HG03521 (cell line): ENCODE results near the gene CHCHD3.
"Not testable (repeated sequence)": the region's sequence is repeated elsewhere in the genome, so short reads cannot be mapped to it uniquely, and the experiment has no call there.

Source experiments
- ATAC-seq: cut with Tn5 transposase; IDR thresholded peaks from one replicate; pipeline ENCODE4 v1.9.1; 2021; ENCODE audit warnings: mild to moderate bottlenecking, moderate library complexity; ENCODE audit not compliant: unreplicated experiment

Gene CHCHD3

DNA sequence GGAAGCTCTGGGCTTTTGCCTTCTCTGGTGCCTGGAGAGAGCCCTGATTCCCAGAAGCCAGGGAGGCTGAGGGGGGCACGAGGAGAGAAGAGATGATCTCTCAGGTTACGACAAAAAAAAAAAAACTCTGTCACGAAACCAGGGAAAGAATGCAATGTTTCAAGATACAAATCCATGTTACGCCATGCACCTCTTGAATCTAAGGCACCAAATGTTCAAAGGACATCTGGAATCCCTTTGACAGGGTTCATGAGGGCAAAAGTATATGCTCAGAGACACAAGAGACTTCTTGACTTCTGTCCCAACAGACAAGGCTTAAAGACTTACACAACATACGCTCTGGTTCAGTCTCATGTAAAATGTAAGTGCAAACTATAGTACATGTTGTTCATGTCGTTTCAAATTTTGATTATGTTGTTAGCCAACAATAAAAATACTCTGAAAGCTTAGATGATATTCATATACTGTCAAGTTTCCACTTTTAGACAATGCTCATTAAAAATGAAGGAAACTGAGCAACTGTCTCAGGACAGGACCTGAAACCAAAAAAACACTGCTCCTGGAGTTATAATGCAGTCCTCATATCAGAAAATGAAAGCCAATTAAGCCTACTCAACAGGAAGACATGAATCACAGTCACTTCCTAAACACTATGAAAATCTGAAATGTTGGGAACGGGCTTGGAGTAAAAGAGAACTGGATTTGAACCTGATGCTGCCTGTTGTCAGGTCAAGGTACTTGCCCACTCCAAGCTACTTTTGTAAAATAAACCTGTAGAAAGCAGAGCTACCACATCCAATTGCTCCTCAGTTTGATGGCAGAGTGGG lies 72.3 kb downstream of the CHCHD3 start:
- no peak for ATAC-seq

DNA sequence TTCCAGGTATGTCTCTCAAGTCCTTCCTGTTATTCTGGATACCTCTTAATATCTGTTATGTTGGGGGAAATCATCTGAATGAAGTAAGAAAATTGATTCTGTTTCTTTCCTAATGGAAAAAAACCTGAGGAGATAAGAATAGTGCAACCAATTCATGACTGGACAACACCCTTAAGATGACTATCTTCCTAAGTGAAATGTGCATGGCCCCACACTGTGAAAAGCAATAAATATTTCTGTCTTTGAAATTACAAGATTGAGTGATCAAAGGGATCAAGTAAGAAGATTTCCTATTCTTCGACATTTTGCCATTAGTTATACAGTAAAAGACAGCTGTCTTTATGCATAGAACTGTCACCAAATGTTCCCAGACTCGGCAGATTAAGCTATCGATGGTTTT lies 73.9 kb downstream of the CHCHD3 start:
- ATAC-seq: no peak

DNA sequence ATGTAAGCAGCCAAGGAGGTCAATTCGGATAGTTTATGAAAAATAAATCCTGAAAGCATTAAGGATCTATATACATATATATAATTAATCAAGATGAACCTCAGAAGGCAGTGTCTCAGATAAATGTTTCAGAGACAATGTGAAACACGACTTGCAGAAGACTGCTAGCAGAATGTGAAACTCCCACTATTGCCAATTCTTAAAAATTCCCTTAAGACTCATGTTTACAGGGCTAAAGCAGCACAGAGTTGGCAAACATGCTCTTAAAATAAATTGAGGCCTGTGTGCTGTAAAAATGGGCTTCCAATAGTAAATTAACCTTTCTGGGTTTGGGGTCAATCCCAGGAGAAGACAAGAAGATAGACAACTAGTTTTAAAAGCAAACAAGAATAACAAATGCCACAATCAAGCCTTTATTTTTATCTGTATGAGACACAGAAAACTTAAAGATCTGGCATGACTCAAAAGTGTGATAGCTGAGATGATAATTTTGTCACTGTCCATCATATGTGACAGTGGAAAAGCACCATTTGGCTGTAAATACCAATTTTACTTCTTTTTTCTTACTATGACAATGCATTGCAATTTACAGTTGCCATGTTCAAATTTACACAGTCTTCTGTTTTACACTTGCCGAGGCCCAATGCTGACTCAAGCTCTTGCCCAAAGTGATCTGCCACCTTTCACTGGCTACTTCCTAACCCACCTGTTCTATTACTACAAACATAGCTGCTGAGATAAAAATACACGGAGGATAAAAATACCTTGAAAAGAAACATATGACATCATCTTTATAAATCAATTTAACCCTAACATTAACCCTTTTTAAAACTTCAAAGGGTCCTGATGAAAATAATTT lies 78.6 kb downstream of the CHCHD3 start:
- ATAC-seq: no peak

DNA sequence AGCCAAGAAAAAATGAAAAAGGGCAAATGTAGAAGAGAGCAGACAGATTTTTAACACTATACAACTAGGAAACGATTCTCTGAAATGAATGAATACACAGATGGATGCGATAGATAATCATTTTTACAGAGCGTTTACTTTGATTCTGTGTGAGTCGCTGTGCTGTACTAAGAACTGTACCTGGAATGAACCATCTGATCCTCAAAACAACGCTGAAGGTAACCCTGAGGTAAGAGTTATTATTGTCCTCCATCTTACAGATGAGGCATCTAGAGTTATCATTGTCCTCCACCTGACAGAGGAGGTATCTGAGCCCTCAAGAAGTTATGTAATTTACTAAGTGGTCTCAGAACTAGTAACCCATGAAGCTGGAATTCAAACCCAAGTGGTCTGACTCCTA lies 80.2 kb downstream of the CHCHD3 start:
- no peak for ATAC-seq

DNA sequence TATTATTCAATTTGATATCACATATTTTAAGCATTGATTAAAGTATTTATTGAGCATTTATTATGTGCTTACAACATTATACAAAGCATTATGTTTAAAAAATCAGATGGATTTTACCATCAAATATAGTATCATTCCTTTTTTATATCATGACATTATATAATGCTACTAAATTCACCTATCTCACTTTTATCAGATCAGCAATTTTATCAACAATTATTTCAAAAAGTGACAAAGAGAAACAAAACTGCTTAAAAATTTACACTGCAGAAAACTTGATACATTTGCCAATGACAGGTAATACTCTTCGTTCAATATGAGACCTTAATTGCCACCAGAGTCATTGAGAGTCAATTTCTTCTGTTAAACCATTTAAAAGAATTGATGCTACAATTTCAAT lies 82.0 kb downstream of the CHCHD3 start:
- no peak for ATAC-seq

DNA sequence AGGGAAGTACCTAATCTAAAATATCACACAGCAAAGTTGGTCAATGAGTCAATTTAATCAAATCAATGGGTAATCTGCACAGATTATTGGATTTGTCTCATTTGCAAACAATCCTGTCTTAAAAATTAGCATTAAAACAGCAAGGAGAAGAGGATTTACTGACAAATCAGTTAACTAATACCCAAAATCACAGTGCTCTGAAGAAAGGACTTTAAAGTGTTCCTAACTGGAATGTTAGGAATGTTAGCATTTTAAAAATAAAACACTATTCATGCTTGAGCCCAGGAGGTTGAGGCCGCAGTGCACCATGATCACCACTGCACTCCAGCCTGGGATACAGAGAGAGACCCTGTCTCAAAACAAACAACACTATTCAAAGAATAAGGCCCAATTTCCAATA lies 83.1 kb downstream of the CHCHD3 start:
- no peak for ATAC-seq

DNA sequence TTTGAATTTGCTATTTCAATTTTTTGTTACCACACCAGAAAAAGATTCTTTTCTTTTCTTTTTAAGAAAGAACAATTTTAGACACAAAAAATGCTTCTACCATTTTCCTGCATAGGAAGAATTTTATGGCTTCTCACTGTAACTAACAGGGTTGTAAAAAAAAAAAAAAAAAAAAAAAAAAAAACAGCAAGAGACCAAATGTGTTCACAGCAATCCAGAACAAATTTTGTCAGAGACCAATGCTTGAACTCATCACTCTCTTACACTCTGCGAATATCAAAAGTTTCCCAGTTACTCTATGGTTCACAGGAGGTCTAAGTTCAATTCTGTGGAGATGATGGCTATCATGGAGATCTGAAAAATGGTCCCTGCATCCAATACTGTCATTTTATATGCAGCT lies 84.4 kb downstream of the CHCHD3 start:
- ATAC-seq: no peak

DNA sequence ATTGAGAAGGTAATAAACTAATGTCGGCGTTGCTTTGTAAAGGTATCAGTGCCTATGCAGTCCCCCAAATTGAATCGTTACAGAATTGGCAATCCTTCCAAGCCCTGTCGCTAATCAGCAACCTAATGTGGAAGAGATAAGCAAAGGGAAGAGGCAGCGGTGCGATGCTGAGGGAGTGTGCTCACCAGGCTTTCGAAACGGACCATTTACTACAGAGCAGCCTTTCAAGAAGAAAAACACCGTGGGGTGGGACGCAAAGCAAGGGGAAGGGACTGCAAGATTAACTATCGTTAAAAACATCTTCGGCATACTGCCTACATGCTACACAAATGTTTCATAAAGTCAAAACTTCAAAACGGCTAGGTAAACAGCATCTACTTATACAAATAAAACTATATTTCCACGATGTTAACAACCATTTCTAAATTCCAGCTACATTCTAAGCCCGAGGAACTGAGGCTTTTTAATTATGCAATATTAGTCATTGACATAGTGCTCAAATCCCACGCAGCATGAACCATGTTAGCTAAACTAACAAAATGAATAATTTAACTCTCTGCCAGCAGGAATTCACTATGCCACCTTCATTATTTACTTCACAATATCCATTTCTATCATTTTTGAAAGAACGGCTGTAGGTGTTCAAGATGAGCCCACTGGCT lies 85.2 kb downstream of the CHCHD3 start:
- no peak for ATAC-seq

DNA sequence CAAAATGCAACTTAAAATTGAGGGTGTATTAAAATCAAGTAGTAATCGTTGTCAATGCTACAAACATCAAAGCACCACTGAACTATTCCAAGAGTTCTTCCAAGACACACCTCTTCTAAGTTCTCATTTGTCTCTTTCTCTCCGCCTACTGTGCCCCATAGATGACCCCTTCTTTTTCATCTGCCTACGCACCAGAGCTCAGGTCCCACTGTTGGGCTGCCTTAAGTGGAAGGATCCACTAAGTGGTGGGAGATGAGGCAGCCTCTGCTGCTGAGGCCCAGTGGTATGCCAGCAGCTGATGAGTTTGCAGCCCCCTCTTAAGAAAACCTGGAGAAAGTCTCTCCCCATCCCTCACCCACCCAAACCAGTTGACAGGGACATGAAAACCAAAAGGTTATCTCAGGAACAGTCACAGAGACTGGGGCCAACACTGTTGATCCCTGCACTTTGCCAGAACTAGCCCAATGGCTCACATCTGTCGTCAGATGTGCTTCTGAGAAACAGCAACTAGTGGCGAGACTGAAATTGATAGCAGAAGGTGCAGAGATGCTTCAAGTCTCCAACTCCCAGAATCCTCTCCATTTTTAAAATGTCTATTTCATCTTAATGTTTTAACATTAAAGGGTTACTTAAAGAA lies 88.4 kb downstream of the CHCHD3 start:
- no peak for ATAC-seq

DNA sequence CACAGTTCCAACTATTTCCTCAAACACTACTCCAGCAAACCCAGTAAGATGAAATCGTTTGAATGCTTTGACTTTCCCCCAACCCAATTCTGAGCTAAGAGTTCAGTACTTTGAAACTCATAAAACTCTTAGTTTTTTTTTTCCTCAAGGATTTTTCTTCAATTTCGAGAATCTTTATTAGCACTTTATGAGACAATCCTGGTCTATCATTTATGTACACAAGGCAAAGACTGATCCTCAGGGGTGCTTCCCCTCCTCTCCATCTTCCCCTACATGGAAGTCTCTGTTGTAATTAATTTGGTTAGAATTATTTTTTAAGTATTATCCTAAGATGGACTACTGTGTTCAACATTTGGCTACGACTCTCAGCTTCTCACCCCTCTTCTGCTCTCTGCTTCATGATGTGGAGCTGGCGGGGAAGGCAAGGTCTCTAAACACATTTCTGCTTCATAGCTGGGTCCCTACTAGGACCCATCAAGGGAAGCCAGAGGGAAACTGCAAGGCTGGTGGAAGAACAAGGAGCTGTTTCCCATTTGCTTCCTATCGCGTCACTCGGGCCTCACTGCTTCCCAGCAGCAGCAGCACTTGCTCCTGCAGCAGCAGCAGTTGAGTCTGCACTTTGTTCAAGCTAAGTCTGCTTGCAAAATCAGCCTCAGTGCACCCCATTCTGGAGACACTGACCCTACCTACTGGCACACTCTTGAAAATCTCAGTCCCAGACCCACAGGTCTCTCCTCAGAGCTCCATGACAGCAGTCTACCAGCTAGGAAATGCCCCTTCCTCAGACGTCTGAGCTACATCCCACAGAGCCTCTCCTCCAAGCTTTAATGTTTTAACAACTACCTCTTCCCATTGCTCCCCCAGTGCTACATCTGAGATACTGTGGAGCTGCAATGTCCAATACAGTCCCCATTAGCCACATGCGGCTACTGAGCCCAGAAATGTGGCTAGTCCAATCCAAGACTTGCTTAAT lies 90.0 kb downstream of the CHCHD3 start:
- ATAC-seq: no peak

DNA sequence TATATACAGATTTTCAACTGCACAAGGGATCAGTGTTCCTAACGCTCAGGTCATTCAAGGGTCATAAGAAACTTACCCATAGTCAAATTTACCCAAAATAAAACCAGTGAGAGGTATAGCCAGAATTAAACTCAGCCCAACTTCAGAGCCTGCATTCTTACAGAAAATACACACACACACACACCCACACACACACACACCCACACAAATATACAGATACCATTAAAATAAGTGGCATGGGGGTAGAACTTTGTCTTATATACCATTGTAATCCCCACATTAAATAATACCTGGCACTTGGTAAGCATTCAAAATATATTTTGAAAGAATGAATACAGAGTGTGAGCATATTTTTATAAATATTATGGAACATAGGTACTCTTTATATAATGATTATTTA lies 93.8 kb downstream of the CHCHD3 start:
- ATAC-seq: no peak

DNA sequence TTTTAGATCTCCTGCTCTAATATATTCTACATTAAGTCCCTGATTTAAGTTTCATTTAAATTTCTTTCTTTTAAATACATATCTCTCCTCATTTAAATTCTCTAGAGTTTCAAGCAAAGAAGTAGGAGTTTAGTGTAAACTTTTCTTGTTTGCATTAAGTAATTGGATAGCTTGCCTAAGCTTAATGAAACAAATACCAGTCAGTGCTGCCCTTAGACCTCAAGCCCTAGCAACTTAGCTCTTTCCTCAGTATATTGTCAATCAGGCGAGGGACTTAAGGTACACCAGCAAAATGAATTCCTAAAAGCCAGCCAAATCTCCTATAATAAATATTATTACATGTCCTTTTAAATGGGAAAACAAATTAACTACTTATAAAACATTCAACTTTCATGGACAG lies 101.5 kb downstream of the CHCHD3 start:
- no peak for ATAC-seq

DNA sequence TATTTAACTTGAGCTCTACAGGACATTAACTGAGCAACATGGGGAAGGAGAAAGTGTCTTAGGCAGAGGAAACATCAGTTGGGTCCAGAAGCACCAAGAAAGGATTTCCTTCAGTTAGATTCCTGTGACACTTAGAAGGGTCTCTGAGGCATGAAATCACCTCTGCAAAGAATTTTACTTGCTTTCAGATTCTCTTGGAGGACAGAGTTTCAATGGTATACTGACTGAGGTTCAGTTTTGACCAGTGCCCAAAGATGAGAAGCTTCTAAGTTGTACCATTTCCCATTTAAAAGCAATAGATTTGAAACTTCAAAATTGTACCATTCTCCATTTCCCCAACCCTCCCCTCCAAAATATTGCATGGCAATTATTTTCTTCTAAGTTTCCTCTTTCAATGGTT lies 102.4 kb downstream of the CHCHD3 start:
- ATAC-seq: no peak

DNA sequence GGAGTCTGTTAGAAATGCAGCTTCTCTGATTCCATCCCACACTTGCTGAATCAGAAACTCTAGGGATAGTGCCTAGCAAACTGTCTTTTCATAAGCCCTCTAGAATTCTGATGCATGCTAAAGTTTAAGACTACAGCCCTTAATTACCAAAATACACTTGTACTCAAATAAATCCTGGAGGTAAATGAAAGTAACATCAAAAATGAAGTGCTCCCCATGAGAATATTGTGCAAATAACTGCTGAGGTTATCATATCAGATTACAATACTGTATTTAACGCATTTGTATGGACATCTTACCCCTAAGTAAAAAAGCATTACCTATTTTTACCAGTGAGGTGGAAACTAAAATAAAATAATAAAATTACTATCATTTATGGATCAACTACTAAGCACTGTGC lies 104.7 kb downstream of the CHCHD3 start:
- ATAC-seq: no peak

DNA sequence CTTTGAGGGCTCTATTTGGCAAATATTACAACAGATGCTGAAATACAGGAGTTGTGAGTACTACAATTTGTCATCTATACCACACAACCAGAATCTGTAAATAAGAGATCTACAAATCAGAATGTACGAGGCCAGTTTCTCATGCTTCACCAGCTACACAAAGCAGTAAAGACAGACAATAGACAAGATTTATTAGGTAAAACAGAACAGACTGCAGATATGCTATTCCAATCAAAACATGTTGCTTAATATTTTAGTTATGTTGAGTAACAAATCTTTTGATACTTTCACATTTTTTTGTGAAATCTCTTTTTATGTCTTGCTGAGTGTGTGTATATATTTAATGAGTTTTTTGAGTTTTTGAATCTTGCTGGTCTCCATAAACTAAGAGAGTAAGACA lies 109.1 kb downstream of the CHCHD3 start:
- ATAC-seq: no peak

DNA sequence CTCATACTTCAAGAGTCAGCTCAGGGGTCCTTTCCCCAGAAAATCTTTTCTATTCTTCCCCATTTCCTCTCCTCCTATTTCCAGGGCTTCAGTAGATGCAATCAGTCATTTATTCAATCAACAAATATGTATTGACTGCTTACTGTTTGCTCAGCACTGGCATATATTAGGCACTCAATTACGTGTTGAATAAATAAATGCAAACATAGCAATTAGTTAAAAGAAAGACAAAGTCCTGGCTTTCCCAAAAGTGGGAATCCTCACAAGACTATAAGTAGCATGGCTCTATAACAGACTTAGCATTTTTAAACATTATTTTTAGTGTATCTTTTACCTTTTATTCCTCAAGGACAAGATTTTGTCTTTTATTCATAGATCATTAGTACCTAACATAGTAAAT lies 111.6 kb downstream of the CHCHD3 start:
- ATAC-seq: no peak

DNA sequence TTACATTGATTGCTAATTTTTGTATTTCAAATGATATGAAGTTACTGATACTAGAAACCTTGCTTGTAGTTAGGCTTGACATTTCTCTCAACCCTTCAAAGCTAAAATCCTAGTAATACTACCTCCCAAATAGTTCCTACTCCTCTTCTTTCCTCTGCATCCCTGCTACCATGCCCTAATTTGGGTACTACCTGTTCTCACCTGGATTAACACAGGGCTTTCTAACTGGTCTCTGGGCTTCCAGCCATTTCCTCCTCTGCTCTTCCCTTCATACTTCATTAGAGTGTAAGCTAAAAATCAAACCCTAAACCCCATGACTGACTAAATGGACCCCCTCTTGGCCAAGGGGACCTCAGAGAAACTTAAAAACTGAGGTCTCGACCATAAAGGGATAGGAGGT lies 112.4 kb downstream of the CHCHD3 start:
- no peak for ATAC-seq

DNA sequence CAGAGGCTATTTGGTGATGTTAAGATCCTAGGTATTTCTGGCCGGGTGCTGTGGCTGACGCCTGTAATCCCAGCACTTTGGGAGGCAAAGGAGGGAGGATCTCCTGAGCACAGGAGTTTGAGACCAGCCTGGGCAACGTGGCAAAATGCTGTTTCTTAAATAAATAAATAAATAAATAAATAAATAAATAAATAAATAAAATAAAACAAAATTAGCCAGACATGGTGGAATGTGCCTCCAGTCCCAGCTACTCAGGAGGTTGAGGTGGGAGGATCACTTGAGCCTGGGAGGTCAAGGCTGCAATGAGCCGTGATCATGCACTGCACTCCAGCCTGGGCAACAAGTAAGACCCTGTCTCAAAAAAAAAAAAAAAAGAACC lies 114.4 kb downstream of the CHCHD3 start:
- not testable (repeated sequence) for ATAC-seq

DNA sequence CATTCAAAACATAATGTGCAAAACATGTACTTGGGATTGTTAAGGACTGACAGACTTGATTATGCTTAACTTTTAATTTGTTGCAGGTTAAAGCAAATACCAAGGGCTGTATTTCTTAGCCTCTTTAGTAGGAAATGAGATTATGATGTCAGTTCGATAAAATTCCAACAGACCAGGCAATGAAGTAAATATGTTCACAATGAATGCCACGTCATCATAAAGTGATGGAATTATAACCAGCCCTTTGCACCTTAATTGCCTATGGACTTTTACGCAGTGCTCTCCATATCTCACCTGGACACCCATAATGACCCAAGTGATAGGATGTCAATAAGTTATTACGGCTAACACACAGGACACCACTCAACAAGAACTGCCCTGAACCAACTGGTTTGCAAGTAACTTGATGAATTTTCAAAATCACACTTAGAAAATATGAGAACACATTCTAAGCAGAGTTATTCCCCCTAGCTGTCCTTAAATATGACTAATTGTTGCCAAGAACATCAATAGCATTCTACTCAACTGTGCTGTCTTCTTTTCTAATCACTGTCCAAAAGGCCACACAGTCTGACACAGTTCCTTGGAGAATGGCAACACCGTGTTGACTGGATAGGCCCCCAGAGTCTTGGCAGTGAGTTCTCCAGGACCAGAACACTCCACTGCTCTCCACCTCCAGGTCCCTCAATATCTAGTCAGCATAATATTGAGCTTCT lies 115.0 kb downstream of the CHCHD3 start:
- no peak for ATAC-seq
